GM19397 (cell line): ENCODE results near the gene CST9.
"Not testable (repeated sequence)": the region's sequence is repeated elsewhere in the genome, so short reads cannot be mapped to it uniquely, and the experiment has no call there.

ENCODE experiments used
- ATAC-seq: cut with Tn5 transposase; IDR thresholded peaks from one replicate; pipeline ENCODE4 v1.9.1; 2021; ENCODE audit warnings: mild to moderate bottlenecking, moderate library complexity; ENCODE audit not compliant: unreplicated experiment

The CST9 gene

DNA sequence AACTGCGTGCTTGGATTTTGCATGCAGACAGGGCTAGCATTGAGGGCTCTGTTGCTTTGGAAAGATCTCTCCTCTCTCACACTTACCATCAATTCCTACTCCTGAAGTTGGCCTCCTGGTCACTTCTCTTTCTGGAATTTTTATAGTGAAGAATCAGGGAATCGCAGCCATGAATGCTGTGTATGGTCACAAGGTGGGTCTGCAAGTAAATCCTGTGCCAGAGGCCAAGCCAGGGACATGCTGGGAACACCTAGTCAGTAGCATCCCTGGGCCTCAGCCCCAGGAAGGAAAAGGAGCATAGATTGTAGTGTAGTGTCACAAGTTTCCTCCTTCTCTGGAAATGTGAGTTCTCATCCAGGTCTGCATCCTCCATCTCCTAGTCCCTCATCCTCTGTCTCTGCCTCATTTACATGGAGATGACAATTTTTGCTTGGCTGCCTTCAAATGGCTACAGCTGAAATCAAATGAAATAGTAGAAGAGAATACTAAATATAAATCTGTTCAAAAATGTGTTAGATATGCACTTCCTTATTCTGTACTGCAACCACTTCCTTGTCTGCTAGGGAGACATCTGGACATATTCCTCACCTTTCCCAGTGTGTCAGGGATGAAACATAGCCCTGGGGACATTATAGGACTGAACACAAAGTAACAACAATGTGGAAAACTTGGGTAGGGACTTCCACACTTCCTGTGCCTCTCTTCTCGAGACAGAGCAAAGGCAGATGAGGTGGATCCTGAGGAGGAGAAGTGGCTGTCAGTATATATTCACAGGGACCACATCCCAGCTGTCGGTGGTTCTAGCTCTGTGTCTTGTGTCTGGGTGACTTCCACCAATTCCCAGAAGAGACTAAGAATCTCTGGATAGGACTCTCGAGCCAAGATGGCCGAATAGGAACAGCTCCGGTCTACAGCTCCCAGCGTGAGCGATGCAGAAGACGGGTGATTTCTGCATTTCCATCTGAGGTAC, 17.0 kb downstream of the CST9 start:
- no peak for ATAC-seq

DNA sequence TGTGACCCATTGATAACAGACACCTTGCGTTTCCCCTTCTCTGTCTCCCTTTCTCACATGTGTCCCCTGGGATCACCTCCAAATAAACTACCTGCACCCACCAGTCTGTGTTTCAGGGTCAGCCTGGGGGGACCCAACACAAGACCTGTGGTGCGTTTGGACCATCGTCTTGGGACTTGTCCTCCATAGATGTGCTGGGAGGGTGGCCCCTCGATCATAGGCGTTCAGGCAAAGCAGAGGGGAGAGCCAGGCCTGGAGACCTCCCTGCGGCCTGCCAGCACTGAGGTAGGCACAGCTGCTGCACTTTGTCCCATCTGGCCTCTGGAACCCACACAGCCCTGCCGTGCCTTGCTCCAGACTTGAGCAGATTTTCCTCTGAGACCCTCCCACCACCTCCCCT, 18.1 kb downstream of the CST9 start:
- no peak for ATAC-seq

DNA sequence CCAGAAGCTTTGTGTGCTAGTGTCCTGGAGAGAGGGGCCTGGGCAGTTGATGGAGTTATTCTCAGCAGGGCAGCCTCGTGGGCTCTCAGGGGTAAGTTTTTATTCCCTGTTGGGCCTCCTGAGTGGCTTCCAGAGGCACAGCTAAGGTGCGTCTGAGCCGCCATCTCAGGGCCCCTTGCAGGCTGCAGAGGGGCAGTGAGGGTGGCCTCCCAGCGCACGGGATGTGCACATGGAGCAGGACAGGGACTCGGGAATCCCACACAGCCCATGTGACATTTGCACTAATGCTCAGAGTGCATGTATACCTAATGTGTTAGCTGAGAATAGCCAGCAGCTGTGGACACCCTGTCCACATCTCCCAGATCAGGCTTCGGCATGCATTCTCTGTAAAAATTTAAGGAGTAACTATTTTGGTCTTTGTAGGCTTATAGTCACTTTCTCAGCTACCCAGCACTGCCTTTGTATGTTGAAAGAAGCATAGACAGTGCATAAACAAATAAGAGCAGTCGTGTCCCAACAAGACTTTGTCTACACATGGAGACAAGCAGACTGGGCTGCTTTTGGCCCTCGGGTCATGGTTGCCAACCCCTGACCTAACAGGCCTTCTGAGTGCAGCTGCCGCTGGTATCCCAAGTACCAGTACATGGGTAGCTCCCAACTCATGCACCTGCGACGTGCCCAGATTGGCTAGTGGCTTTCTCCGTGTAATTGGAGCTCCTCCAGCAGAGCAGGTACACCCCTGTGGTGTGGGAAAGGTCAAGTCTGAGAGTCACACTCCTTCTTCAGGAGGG, 18.8 kb downstream of the CST9 start:
- ATAC-seq, result no peak

DNA sequence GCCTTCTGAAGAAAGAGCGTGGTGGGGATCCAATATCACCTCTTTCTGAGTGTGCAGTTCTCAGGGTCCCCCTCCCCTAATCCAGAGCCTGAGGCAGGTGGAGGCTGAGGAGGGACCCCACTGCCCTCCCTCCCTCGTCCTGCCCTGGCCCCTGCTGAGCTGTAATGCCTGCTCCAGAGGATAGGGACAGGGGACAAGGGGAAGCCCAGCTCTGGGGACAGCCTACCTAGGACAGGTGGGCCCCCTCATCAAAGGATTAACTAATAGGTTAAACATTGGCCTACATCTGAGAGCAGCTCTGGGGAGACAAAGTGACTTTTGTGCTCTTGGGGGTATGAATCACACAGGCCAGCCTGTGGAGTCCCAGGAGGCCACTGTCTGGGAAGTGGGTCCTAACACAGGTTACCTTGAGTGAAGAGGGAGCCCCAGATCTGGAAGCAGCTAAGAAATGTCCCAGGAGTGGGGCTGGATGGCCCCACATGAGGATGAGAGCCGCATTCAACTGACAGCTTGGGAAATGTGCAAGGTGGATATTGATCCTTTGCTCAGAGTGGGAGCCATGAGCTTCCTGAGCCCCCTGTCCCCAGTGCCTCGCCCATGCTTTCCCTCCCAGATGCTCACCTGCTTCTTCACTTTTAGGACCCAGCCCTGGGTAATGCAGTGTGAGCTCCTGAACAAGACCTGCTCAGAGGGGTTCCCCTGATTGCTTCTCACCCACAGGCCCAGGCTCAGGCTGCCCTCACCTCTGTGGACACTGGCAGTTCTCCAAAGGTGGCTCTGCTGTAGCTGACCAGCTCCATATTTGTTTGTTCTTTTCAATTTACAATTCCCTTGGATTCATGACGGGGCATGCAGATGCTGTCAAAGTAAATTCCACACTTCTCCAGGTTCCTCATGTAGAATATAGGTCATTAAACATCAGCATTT, 19.6 kb downstream of the CST9 start:
- ATAC-seq, result no peak

- ATAC-seq, result no peak
Observed at GRCh38 chr20:23585449-23585807, 20.3 kb downstream of the CST9 start.

DNA sequence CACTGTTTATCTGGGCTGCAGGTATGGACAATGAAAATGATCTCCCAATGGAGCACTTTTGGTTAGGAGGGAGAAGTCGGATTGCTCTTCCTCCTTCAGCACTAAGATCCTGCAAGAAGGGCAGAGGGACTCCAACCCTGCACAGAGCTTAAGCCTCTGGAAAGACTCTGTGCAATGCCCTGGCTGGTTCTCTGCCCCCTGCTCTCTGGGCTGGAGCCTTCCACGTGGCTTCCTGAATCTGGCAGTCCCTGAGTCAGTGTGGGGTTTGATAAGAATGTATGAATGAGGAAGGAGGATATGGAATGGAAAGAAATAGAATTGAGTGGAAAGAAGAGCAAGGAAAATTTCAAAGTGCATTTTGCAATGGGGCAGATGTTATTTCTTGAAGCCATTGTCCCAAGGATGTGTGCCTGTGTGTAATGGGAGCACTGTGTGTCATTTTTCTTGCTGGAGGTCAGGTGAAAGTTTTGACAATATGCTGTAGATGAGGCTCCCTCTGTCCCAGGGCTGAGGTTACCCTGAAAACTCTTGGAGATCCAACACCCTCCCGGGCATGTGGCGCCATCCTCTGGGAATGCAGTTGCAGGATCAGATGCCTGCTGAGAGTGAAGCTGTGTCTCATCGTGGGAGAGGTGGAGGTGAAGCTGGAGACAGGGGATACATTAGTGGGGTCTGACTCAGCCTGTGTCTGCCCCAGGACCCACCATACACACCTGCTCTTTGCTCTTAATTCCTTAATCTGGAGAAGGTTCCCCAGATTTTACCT, 21.1 kb downstream of the CST9 start:
- no peak for ATAC-seq

DNA sequence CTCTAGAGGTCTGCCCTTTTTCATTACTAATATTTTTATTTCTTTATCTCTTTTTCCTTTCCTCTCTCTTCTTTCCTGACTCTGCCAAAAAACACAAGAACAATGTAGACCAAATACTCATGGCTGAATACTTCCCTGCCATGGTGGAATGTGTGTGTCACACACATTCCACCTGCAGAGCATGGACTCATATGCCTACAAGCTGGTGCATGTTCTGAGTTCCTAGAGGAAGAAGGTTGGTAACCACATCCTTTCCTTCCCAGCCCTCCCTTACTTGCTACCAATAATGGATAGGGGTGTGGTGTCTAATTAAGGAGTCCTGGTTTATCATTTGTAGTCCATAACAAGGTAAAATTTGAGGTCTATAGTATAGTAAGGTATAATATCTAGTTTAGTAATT, 22.2 kb downstream of the CST9 start:
- no peak for ATAC-seq

DNA sequence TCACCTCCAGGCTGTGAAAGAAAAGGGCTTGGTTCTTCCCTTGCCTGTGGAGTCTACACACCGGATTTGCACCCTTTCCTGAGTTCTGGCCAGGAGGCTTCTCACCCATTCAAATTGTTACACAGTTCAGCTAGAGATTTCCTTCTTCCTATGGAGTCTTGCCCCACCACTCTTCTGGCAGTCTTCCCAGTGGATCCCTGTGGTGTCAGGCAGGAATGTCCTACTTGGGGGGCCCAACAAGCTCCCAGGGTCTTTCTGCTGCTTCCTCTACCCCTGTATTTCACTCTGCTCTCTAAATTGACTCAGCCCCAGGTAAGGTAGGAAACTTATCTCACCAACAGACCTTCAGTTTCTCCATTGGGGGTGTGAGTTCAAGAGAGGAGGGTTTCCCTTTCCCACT, 23.4 kb downstream of the CST9 start:
- no peak for ATAC-seq

GRCh38 chr20:23581833-23582232, 23.9 kb downstream of the CST9 start:
- ATAC-seq, result not testable (repeated sequence)

DNA sequence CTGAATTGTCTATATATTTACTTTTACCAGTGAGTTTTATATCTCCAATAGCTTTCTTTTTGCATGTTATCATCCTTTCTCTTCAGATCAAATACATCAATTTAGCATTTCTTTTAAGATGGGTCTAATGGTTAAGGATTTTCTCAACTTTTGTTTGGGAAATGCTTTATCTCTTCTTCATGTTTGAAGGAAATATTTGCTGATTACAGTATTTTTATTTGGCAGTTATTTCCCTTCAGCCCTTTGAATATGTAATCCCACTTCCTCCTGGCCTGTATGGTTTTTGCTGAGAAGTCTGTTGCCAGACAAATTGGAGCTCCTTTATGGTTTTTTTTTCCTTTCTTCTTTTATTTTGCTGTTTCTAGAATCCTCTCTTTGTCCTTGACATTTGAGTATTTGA, 30.7 kb downstream of the CST9 start:
- no peak for ATAC-seq

GRCh38 chr20:23570178-23570760, 35.4 kb downstream of the CST9 start:
- no peak for ATAC-seq

DNA sequence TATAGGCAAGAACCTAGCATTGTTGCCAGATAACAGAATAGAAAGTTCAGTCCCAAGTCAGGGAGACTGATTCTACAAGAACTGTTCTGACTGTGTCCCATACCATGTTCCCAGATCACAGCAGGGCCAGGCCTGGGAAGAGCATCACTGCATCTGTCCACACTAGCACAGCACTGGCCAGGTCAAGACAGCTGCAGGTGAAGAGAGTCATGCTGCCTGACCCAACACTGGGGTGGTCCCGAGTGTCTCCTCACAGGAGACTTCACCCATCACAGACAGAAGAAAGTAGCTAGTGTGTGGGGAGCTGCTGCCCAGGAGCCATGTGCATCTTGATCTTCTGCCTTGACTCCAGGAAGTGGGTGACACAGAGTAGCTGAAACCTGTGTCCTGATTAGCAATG, 36.1 kb downstream of the CST9 start:
- no peak for ATAC-seq

GRCh38 chr20:23568971-23569330, 36.8 kb downstream of the CST9 start:
- no peak for ATAC-seq

DNA sequence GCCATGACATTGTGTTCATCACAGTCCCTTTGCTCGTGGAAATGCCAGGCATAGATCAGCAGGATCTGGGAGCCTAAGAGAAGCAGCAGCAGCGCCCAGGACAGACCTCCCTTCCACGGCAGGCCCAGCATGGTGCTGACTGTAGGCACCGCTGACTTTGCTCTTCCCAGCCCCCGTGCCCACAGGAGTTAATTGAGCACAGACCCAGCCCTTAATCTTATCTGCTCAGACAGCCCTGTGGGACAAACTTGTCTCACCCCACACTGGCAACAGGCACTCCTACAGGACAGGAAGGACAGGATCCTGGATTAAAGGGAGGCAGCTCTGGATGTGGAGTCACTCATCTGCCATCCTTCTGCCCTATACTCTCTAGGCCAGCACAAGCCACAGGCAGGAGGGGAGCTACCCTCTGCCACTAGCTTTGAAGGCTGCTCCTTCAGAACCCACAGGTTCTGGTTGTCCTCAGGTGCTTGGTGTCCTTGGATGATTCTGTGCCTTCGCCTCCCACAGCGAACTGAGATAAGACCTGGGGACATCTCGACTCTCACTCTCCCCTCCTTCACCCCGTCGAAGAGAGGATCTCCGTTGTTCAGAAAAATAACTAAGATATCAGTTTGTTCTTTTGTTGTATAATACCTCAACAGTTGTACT, 37.3 kb downstream of the CST9 start, which contains the start of gene CST9L:
TSS of gene CST9L (minus strand) at position 165 of the 651 bp plus-strand sequence. CDS start at position 131, 34 bp downstream.
- no peak for ATAC-seq

DNA sequence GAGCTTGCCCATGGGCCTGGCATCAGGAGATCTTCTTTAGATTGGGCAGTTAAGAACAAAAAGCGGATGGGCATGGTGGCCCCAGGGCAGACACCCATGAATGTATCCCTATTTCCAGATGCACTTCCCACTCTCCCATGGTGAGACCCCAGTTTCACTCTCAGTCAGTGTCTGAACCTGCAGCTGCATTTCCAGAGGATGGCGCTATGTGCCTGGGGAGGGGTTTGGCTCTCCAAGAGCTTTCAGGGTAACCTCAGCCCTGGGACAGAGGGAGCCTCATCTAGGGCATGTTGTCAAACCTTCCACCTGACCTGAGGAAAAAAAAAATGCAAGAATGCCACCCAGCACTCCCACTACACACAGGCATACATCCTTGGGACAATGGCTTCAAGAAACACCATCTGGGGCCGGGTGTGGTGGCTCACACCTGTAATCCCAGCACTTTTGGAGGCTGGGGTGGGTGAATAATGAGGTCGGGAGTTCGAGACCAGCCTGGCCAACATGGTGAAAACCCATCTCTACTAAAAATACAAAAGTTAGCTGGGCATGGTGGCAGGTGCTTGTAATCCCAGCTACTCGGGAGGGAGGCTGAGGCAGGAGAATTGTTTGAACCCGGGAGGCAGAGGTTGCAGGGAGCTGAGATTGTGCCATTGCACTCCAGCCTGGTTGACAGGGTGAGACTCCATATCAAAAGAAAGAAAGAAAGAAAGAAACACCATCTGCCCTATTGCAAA, 39.4 kb downstream of the CST9 start:
- ATAC-seq, result no peak

GRCh38 chr20:23565503-23566045, 40.1 kb downstream of the CST9 start:
- no peak for ATAC-seq

DNA sequence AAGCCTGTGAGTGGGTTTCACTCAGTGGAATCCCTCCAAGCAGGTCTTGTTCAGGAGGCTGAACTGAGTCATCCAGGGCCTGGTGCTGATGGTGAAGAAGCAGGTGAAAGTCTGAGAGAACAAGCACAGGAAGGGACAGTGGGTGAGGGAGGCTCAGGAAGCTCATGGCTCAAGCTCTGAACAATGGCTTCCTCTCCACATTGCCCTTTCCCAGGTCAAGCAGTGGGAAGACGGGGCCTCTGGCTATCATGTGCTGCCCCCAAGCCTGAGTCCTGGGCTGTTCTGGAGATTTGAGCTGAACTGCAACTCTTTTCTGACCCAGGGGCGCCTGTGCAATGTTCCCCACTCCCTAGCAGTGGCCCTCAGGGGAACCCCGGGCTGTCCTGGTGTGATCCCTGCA, 40.8 kb downstream of the CST9 start:
- ATAC-seq, result no peak

GRCh38 chr20:23562721-23563342, 42.9 kb downstream of the CST9 start:
- ATAC-seq, result no peak
